Activated CD4-positive, alpha-beta T cell treated with anti-CD3 and anti-CD28 coated beads, Interleukin-2, amount 10 ng/mL, durations not matched to agents 24 days and 14 days (primary cell): ENCODE data around the gene CD1B. TPM values are rescaled to one million over a fixed set of nuclear protein-coding genes. Genes with fewer than 3 reads are reported as not detected.
A peak's percentile ranks its signal among the peaks of the same experiment; 100 is the strongest.
"Not testable (repeated sequence)": the region's sequence is repeated elsewhere in the genome, so short reads cannot be mapped to it uniquely, and the experiment has no call there.

Experiments
- DNase-seq: peaks from one replicate; pipeline ENCODE4 v3.0.0; 2022
- H3K27ac Mint-ChIP-seq: one replicate; pipeline ENCODE4 v1.8.0; 2022; ENCODE audit warnings: mild to moderate bottlenecking, mixed read lengths
- H3K27me3 Mint-ChIP-seq: one replicate; pipeline ENCODE4 v1.8.0; 2022; ENCODE audit warnings: mixed read lengths
- H3K36me3 Mint-ChIP-seq: one replicate; pipeline ENCODE4 v1.8.0; 2022; ENCODE audit warnings: low read depth, mild to moderate bottlenecking, mixed read lengths
- H3K4me1 Mint-ChIP-seq: one replicate; pipeline ENCODE4 v1.8.0; 2021; ENCODE audit warnings: mixed read lengths
- H3K4me3 Mint-ChIP-seq: one replicate; pipeline ENCODE4 v1.8.0; 2022; ENCODE audit warnings: mild to moderate bottlenecking, moderate library complexity, mixed read lengths
- H3K9me3 Mint-ChIP-seq: one replicate; pipeline ENCODE4 v1.8.0; 2021; ENCODE audit warnings: mixed read lengths
- intact Hi-C: fragments of 100-400 bp; cut with micrococcal nuclease; formaldehyde crosslinking; loops from one replicate; pipeline ENCODE4 v1.15.1; 2023
- total RNA-seq: library from RNA; stranded (reverse); gene quantifications from 2 replicates; pipeline ENCODE4 v1.2.3, GENCODE V29; 2022

CD1B gene
- total RNA-seq = not detected in 2 replicates

GRCh38 chr1:158331481-158332150, at the start of gene CD1B:
Gene CD1B (minus strand): TSS chr1:158331531. CDS start chr1:158331423, 108 bp downstream.
- Mint-ChIP-seq H3K4me3 (no peak within 1 kb of the TSS), H3K27ac (no peak within 1 kb of the TSS)

GRCh38 chr1:158374860-158375259, 43.5 kb upstream of the CD1B start:
- Mint-ChIP-seq H3K9me3 (no peaks in the 10 kb centered on the region), H3K4me3 (no peak overlapping the region), H3K27me3 (peaks cover 3% of the 10 kb centered on the region), H3K36me3 (no peaks in the 10 kb centered on the region), H3K27ac (no peak overlapping the region), H3K4me1 (peaks cover 9% of the 10 kb centered on the region)
- intact Hi-C loops = loop anchor here (10.0 kb wide), 1 partner anchor 630 kb away; the partner anchor contains the start of gene IFI16
- no peak for DNase-seq

More at GRCh38 chr1:158331481-158332150, at the start of gene CD1B:
- intact Hi-C loops = loop anchor here (2.0 kb wide), 1 partner anchor 127 kb away; no protein-coding TSS in a partner anchor
- no peaks in the 10 kb centered on the region for H3K9me3 Mint-ChIP-seq
- H3K36me3 Mint-ChIP-seq = no peaks in the 10 kb centered on the region
- no peaks in the 10 kb centered on the region for H3K27me3 Mint-ChIP-seq
- peaks cover 7% of the 10 kb centered on the region for H3K4me1 Mint-ChIP-seq
- no peak for DNase-seq

- not testable (repeated sequence) for H3K4me1 Mint-ChIP-seq, H3K27ac Mint-ChIP-seq, H3K9me3 Mint-ChIP-seq, DNase-seq, H3K4me3 Mint-ChIP-seq, H3K27me3 Mint-ChIP-seq, H3K36me3 Mint-ChIP-seq
- intact Hi-C loops = loop anchor here (10.0 kb wide), 1 partner anchor 631 kb away; the partner anchor contains the start of gene IFI16
These were observed 42.8 kb upstream of the CD1B start for GRCh38 chr1:158374101-158374500.

GRCh38 chr1:158371188-158371953, 40.0 kb upstream of the CD1B start:
- intact Hi-C loops = loop anchor here (10.0 kb wide), 1 partner anchor 633 kb away; the partner anchor contains the start of gene IFI16
- DNase-seq = peak; percentile 56
- Mint-ChIP-seq H3K27me3 (no peaks in the 10 kb centered on the region), H3K27ac (no peak overlapping the region), H3K4me3 (no peak overlapping the region), H3K4me1 (peaks cover 9% of the 10 kb centered on the region), H3K9me3 (peaks cover 2% of the 10 kb centered on the region), H3K36me3 (no peaks in the 10 kb centered on the region)

GRCh38 chr1:158366783-158367182, 35.5 kb upstream of the CD1B start:
- DNase-seq = no peak
- intact Hi-C loops = no loop called here
- H3K9me3 Mint-ChIP-seq = peaks cover 4% of the 10 kb centered on the region
- no peak overlapping the region for H3K4me3 Mint-ChIP-seq
- H3K27ac Mint-ChIP-seq = no peak overlapping the region
- no peaks in the 10 kb centered on the region for H3K27me3 Mint-ChIP-seq
- peaks cover 9% of the 10 kb centered on the region for H3K4me1 Mint-ChIP-seq
- H3K36me3 Mint-ChIP-seq = no peaks in the 10 kb centered on the region

- no peak overlapping the region for H3K27ac Mint-ChIP-seq
- H3K4me1 Mint-ChIP-seq = no peaks in the 10 kb centered on the region
- intact Hi-C loops = no loop called here
- H3K9me3 Mint-ChIP-seq = peaks cover 8% of the 10 kb centered on the region
- no peak overlapping the region for H3K4me3 Mint-ChIP-seq
- DNase-seq = no peak
- H3K36me3 Mint-ChIP-seq = no peaks in the 10 kb centered on the region
- peaks cover 1% of the 10 kb centered on the region for H3K27me3 Mint-ChIP-seq
These were observed 31.6 kb upstream of the CD1B start for GRCh38 chr1:158362941-158363340.

- no peak overlapping the region for H3K4me3 Mint-ChIP-seq
- no peak overlapping the region for H3K27ac Mint-ChIP-seq
- H3K4me1 Mint-ChIP-seq = no peaks in the 10 kb centered on the region
- intact Hi-C loops = no loop called here
- H3K27me3 Mint-ChIP-seq = peaks cover 1% of the 10 kb centered on the region
- DNase-seq = no peak
- H3K9me3 Mint-ChIP-seq = peaks cover 8% of the 10 kb centered on the region
- H3K36me3 Mint-ChIP-seq = no peaks in the 10 kb centered on the region
These were observed 31.2 kb upstream of the CD1B start for GRCh38 chr1:158362482-158362881.

- H3K9me3 Mint-ChIP-seq = peaks cover 4% of the 10 kb centered on the region
- no peak for DNase-seq
- intact Hi-C loops = no loop called here
- peaks cover 2% of the 10 kb centered on the region for H3K4me1 Mint-ChIP-seq
- H3K36me3 Mint-ChIP-seq = no peaks in the 10 kb centered on the region
- peaks cover 17% of the 10 kb centered on the region for H3K27me3 Mint-ChIP-seq
- no peak overlapping the region for H3K4me3 Mint-ChIP-seq
- H3K27ac Mint-ChIP-seq = no peak overlapping the region
These were observed 26.1 kb upstream of the CD1B start for GRCh38 chr1:158357441-158357840.

- Mint-ChIP-seq H3K27ac (no peak overlapping the region), H3K36me3 (no peaks in the 10 kb centered on the region), H3K9me3 (peaks cover 4% of the 10 kb centered on the region), H3K4me3 (no peak overlapping the region), H3K27me3 (peaks cover 17% of the 10 kb centered on the region), H3K4me1 (peaks cover 2% of the 10 kb centered on the region)
- DNase-seq = no peak
- intact Hi-C loops = no loop called here
These were observed 25.3 kb upstream of the CD1B start for GRCh38 chr1:158356616-158357015.

- Mint-ChIP-seq H3K4me3 (no peak overlapping the region), H3K4me1 (peaks cover 2% of the 10 kb centered on the region), H3K36me3 (no peaks in the 10 kb centered on the region), H3K27me3 (peaks cover 17% of the 10 kb centered on the region), H3K9me3 (peaks cover 4% of the 10 kb centered on the region), H3K27ac (no peak overlapping the region)
- intact Hi-C loops = no loop called here
- no peak for DNase-seq
These were observed 24.5 kb upstream of the CD1B start for GRCh38 chr1:158355773-158356285.

- no peak overlapping the region for H3K4me3 Mint-ChIP-seq
- peaks cover 17% of the 10 kb centered on the region for H3K27me3 Mint-ChIP-seq
- intact Hi-C loops = no loop called here
- H3K9me3 Mint-ChIP-seq = no peaks in the 10 kb centered on the region
- no peaks in the 10 kb centered on the region for H3K36me3 Mint-ChIP-seq
- H3K4me1 Mint-ChIP-seq = peaks cover 2% of the 10 kb centered on the region
- no peak for DNase-seq
- H3K27ac Mint-ChIP-seq = no peak overlapping the region
These were observed 22.9 kb upstream of the CD1B start for GRCh38 chr1:158354255-158354654.

- intact Hi-C loops = no loop called here
- H3K4me3 Mint-ChIP-seq = no peak within 1 kb of the TSS
These were observed 22.2 kb upstream of the CD1B start, which contains the start of gene CD1E for GRCh38 chr1:158353303-158354075. Gene CD1E (plus strand): TSS chr1:158353894. CDS start chr1:158353989, 95 bp downstream.

GRCh38 chr1:158348946-158349345, 17.6 kb upstream of the CD1B start:
- intact Hi-C loops, H3K27me3 Mint-ChIP-seq, DNase-seq, H3K27ac Mint-ChIP-seq, H3K36me3 Mint-ChIP-seq, H3K4me3 Mint-ChIP-seq, H3K9me3 Mint-ChIP-seq, H3K4me1 Mint-ChIP-seq: not testable (repeated sequence)

More at GRCh38 chr1:158353303-158354075, 22.2 kb upstream of the CD1B start, which contains the start of gene CD1E:
- Mint-ChIP-seq H3K4me1 (peaks cover 2% of the 10 kb centered on the region), H3K36me3 (no peaks in the 10 kb centered on the region), H3K27ac (no peak within 1 kb of the TSS), H3K9me3 (no peaks in the 10 kb centered on the region), H3K27me3 (peaks cover 15% of the 10 kb centered on the region)
- no peak for DNase-seq
